ENCODE results near the gene ARIH1. TPM values are rescaled to one million over a fixed set of nuclear protein-coding genes. Genes with fewer than 3 reads are reported as not detected.
"Not testable (repeated sequence)": the region's sequence is repeated elsewhere in the genome, so short reads cannot be mapped to it uniquely, and the experiment has no call there.

ARIH1 gene
- total RNA-seq, 1 donor from 2014 or later = 204 TPM

DNA sequence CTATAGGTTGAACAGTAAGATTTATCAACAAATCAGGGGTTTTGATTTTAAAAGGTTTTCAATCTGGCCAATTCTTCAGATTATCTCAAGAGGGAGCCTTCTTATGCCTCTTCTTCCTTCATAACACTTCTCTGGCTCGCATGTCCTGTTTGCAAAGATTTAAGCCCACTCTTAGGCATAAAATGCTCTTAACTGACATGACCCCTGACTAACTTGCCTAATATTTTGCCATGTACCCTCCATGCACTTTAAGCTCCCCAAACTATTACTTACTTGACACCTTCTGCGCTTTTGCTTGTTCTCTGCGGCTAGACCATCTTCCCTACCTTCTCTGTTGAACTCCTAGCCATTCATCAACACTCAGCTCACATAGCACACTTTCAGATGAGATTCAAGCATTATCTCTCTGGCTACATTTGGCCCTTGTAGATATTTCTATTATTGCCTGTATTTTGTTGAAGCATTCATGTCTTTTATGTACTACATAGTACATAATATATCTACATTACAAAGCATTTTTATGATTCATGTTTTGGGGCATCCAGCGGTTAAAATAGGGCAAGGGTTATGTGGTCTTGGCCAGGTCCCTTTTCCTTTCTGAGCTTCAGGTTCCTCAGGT, 1.0 kb upstream of the ARIH1 start:
- Mint-ChIP-seq H3K27me3 (ENCODE audit: low read depth) (no peaks in the 10 kb centered on the region), H3K27ac (peak overlapping the region; percentile 100), H3K36me3 (peaks cover 10% of the 10 kb centered on the region), H3K4me3 (peak overlapping the region; percentile 96), H3K4me1 (peaks cover 29% of the 10 kb centered on the region), H3K9me3 (no peaks in the 10 kb centered on the region)
- DNase-seq (ENCODE audit: low spot score in 2 of 2, unreplicated experiment in 2 of 2) = no peak
- TF ChIP-seq, protein P1, sequence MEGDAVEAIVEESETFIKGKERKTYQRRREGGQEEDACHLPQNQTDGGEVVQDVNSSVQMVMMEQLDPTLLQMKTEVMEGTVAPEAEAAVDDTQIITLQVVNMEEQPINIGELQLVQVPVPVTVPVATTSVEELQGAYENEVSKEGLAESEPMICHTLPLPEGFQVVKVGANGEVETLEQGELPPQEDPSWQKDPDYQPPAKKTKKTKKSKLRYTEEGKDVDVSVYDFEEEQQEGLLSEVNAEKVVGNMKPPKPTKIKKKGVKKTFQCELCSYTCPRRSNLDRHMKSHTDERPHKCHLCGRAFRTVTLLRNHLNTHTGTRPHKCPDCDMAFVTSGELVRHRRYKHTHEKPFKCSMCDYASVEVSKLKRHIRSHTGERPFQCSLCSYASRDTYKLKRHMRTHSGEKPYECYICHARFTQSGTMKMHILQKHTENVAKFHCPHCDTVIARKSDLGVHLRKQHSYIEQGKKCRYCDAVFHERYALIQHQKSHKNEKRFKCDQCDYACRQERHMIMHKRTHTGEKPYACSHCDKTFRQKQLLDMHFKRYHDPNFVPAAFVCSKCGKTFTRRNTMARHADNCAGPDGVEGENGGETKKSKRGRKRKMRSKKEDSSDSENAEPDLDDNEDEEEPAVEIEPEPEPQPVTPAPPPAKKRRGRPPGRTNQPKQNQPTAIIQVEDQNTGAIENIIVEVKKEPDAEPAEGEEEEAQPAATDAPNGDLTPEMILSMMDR (IDR thresholded peaks at IDR 0.05; ENCODE audit: unreplicated experiment) = no peak

DNA sequence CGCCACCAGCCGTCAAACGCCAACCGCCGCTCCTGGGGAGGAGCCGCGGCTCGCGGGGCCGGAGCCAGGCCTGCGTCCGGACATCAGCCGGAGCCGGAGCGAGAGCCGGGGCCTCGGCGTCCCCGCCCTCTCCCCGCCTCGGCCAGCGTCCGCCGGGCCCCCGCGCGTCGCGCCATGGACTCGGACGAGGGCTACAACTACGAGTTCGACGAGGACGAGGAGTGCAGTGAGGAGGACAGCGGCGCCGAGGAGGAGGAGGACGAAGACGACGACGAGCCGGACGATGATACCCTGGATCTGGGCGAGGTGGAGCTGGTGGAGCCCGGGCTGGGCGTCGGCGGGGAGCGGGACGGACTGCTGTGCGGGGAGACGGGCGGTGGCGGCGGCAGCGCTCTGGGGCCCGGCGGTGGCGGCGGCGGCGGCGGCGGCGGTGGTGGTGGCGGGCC, 359 bp downstream of the ARIH1 start:
- Mint-ChIP-seq H3K27ac (peak overlapping the region; percentile 100), H3K4me1 (peaks cover 31% of the 10 kb centered on the region)
- TF ChIP-seq, protein P1 (IDR thresholded peaks at IDR 0.05; ENCODE audit: unreplicated experiment) = no peak

DNA sequence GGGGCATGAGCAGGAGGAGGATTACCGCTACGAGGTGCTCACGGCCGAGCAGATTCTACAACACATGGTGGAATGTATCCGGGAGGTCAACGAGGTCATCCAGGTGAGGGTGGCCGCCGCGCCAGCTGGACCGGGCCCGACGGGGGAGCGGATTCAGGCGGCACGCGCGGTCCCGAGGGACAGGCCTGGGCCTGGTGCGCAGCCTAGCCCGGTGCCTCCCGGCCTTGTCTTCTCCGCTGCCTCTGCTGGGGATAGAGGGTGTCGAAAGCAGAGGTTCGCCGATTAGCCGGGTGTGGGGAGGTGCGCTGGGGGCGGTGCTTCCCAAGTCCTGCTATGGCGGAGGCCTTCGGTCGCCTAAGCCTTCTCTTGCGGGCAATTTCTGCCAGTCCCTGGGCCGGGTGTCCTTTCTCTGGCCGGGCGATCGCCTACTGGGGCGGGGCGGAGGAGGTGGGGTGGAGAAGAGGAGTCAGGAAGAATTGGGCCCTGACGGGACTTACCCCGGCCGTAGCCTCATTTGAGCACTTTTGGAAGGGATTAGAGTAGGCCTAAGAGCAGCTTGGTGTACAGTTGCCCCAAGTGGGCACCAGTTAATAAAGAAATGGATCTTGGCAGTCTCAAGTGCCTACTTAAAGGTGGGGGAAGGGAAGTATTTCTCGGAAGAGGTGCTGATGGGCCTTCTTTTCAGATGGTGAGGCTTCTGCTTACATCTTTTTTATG, 940 bp downstream of the ARIH1 start:
- Mint-ChIP-seq H3K36me3 (peaks cover 20% of the 10 kb centered on the region), H3K4me1 (peaks cover 31% of the 10 kb centered on the region), H3K27me3 (ENCODE audit: low read depth) (no peaks in the 10 kb centered on the region), H3K4me3 (peak overlapping the region; percentile 96), H3K27ac (peak overlapping the region; percentile 98), H3K9me3 (no peaks in the 10 kb centered on the region)
- TF ChIP-seq, protein P1 (IDR thresholded peaks at IDR 0.05; ENCODE audit: unreplicated experiment) = no peak
- peak; percentile 48 to 76 for DNase-seq (ENCODE audit: low spot score in 2 of 2, unreplicated experiment in 2 of 2)

More for the DNA sequence above, 359 bp downstream of the ARIH1 start:
- Mint-ChIP-seq H3K9me3 (no peaks in the 10 kb centered on the region), H3K27me3 (ENCODE audit: low read depth) (no peaks in the 10 kb centered on the region), H3K36me3 (peaks cover 20% of the 10 kb centered on the region), H3K4me3 (peak overlapping the region; percentile 96)
- peak; percentile 31 to 63 for DNase-seq (ENCODE audit: low spot score in 2 of 2, unreplicated experiment in 2 of 2)

DNA sequence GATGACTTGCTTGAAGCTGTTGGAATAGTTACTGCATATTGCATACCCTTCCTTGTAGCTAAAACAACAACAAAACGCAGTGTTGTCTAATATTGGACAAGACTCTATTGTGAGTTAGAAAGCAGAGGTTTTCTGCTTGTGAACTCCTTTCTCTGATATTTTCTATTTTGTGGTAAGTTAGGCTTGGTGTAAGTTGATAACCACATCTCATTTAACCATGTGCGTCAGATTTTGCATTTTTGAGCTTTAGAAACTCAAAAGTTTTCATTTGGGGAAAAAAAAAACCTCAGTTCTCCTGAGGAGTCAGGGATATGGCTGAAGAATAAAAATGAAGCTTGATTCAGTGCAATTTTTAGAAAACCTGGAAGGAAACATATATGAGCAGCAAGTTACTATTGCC, 1.5 kb downstream of the ARIH1 start:
- no peak for DNase-seq (ENCODE audit: low spot score in 2 of 2, unreplicated experiment in 2 of 2)
- TF ChIP-seq, protein P1 (IDR thresholded peaks at IDR 0.05; ENCODE audit: unreplicated experiment) = no peak
- Mint-ChIP-seq H3K9me3 (no peaks in the 10 kb centered on the region), H3K36me3 (peaks cover 21% of the 10 kb centered on the region), H3K4me1 (peaks cover 32% of the 10 kb centered on the region), H3K4me3 (peak overlapping the region; percentile 96), H3K27ac (peak overlapping the region; percentile 98), H3K27me3 (ENCODE audit: low read depth) (no peaks in the 10 kb centered on the region)

DNA sequence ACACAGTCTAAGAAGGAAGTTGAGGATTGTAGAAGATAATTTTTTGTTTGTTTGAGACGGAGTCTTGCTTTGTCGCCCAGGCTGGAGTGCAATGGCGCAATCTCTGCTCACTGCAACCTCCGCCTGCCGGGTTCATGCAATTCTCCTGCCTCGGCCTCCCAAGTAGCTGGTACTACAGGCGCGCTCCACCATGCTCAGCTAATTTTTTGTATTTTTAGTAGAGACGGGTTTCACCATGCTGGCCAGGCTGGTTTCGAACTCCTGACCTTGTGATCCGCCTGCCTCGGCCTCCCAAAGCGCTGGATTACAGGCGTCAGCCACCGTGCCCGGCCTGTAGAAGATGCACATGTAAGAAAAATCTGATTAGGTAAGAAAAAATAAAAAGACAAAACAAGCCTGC, 2.2 kb downstream of the ARIH1 start:
- not testable (repeated sequence) for DNase-seq (ENCODE audit: low spot score in 2 of 2, unreplicated experiment in 2 of 2); H3K9me3 Mint-ChIP-seq; H3K27me3 Mint-ChIP-seq (ENCODE audit: low read depth)
- peak overlapping the region; percentile 67 for H3K4me3 Mint-ChIP-seq
- peak overlapping the region; percentile 90 for H3K27ac Mint-ChIP-seq
- H3K4me1 Mint-ChIP-seq = peaks cover 37% of the 10 kb centered on the region
- peaks cover 25% of the 10 kb centered on the region for H3K36me3 Mint-ChIP-seq

DNA sequence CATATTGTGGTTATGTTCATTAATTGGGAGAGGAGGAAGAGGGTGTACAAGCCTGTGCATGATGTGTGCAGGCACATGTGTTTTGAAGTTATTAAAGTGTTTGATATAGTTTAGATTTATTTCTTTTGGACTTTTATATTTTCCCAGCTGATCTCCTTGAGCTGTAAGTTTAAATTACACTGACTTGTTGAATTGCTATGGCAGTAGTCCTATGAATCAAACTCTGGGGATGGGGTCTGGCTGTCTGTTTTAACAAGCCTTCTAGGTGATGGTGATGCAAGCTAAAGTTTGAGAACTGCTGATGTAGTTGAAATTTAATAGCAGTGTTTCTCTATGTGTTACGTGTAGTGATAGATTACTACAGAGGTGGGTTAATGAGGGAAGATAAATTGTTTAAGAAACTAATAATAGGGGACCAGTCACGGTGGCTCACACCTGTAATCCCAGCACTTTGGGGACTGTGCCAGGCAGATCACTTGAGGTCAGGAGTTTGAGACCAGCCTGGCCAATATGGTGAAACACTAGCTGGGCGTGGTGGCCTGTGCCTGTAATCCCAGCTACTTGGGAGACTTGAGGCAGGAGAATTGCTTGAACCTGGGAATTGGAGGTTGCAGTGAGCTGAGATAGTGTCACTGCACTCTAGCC, 7.0 kb downstream of the ARIH1 start:
- H3K9me3 Mint-ChIP-seq = no peaks in the 10 kb centered on the region
- no peak for DNase-seq (ENCODE audit: low spot score in 2 of 2, unreplicated experiment in 2 of 2)
- no peak overlapping the region for H3K4me3 Mint-ChIP-seq
- TF ChIP-seq, protein P1 (IDR thresholded peaks at IDR 0.05; ENCODE audit: unreplicated experiment) = no peak
- H3K36me3 Mint-ChIP-seq = peaks cover 39% of the 10 kb centered on the region
- H3K4me1 Mint-ChIP-seq = peaks cover 23% of the 10 kb centered on the region
- no peaks in the 10 kb centered on the region for H3K27me3 Mint-ChIP-seq (ENCODE audit: low read depth)
- no peak overlapping the region for H3K27ac Mint-ChIP-seq
